ENCODE data around the gene AIFM3.

The AIFM3 gene, protein sequence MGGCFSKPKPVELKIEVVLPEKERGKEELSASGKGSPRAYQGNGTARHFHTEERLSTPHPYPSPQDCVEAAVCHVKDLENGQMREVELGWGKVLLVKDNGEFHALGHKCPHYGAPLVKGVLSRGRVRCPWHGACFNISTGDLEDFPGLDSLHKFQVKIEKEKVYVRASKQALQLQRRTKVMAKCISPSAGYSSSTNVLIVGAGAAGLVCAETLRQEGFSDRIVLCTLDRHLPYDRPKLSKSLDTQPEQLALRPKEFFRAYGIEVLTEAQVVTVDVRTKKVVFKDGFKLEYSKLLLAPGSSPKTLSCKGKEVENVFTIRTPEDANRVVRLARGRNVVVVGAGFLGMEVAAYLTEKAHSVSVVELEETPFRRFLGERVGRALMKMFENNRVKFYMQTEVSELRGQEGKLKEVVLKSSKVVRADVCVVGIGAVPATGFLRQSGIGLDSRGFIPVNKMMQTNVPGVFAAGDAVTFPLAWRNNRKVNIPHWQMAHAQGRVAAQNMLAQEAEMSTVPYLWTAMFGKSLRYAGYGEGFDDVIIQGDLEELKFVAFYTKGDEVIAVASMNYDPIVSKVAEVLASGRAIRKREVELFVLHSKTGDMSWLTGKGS
- 0 to 0.44 (median 0.39) reads per million in 3 donors for total RNA-seq

DNA sequence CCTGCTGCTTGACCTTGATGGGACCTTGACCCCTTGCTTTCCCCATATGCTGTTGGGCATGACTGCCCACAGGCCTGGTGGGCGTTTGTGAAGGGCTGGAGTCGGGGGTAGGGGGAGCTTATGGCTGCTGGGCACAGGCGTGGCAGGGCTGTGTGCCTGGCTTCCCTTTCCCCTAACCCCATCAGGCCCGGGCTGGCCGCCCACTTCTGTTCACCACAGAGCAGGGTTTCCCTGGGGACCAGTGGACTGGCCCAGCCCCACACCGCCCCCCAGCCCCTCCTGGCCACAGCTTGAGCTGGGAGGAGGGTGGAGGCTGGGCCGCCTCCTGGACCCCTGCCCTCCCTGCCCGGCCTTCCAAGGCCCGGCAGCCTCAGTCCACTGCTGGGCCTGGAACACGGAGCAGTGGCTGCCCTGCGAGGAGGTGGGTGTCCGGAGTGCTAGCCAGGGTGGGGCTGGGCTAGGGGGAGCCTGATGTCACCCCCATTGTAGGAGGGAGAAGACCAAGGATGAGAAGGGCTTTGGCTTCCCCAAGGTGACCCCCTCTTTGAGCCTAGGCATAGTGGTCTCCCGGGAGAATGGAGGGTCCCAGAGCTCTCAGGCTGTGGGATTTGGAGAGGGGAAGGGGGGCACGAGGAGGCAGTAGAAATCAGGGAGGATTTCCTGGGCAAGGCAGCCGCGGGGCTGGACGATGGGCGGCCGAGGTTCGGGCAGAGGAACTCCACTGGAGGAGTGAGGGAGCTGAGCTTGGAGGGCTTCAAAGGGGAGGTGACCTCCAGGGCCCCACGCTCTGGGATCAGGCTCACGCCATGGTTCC lies at the start of gene AIFM3:
Gene AIFM3, plus strand, starts transcription at position 373 of the 814 bp plus-strand sequence. CDS start 690 bp downstream, outside the sequence.
- Histone ChIP-seq H3K4me1 (ENCODE audit: control insufficient read depth, insufficient read depth, low read length, poor library complexity, severe bottlenecking) (peaks cover 13% of the 10 kb centered on the region), H3K36me3 (ENCODE audit: control insufficient read depth, insufficient read depth, low read length) (no peaks in the 10 kb centered on the region), H3K27me3 (replicated peaks; ENCODE audit: control insufficient read depth, insufficient read depth, low read length, poor library complexity, severe bottlenecking) (no peaks in the 10 kb centered on the region), H3K9me3 (ENCODE audit: control insufficient read depth, low read length) (no peaks in the 10 kb centered on the region), H3K4me3 (ENCODE audit: insufficient read depth, low read depth, low read length, poor library complexity, severe bottlenecking) (no peak within 1 kb of the TSS), H3K27ac (ENCODE audit: insufficient read depth, low read length, poor library complexity, severe bottlenecking) (no peak within 1 kb of the TSS)
- no peak for DNase-seq

DNA sequence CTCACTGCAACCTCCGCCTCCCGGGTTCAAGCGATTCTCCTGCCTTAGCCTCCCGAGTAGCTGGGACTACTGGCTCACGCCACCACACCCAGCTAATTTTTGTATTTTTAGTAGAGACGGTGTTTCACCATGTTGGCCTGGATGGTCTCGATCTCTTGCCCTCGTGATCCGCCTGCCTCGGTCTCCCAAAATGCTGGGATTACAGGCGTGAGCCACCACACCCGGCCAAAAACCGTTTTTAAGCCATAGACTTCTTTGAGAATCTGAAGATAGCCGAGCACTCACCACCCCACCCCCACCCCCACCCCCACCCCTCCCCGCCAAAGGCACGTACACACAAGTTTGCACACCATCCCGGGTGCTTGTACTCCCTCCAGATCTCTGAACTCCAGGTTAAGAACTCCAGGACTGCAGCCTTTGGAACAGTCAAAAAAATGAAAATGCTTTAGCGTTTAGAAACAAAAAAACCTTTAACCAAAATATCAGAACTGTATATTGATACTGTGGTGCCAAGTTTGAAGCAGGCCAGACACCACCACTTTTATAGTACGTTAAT lies 48.3 kb upstream of the AIFM3 start:
- Histone ChIP-seq H3K27ac (ENCODE audit: insufficient read depth, low read length, poor library complexity, severe bottlenecking) (no peak overlapping the region), H3K36me3 (ENCODE audit: control insufficient read depth, insufficient read depth, low read length) (no peaks in the 10 kb centered on the region), H3K4me3 (ENCODE audit: insufficient read depth, low read depth, low read length, poor library complexity, severe bottlenecking) (peak overlapping the region; percentile 87), H3K4me1 (ENCODE audit: control insufficient read depth, insufficient read depth, low read length, poor library complexity, severe bottlenecking) (peaks cover 17% of the 10 kb centered on the region), H3K27me3 (replicated peaks; ENCODE audit: control insufficient read depth, insufficient read depth, low read length, poor library complexity, severe bottlenecking) (no peaks in the 10 kb centered on the region), H3K9me3 (ENCODE audit: control insufficient read depth, low read length) (no peaks in the 10 kb centered on the region)
- no peak for DNase-seq

DNA sequence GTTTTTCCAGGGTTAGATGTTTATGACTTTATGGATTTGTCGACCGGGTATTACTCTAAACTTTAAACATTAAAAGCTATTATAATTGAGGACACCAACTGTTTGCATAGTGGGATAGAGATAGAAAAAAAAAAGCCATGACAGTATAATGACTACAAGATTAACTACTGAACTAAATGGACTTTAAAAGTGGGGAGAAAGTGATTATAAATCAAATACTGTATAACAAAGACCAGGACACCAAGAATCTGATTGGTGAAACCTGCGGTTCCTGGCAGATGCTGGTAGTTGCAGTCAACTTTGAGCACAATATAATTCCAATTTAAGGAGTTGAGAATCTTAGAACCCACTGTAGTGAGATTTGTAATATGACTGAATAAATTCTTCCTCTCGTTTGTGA lies 47.3 kb upstream of the AIFM3 start:
- H3K9me3 ChIP-seq (ENCODE audit: control insufficient read depth, low read length), result no peaks in the 10 kb centered on the region
- H3K4me3 ChIP-seq (ENCODE audit: insufficient read depth, low read depth, low read length, poor library complexity, severe bottlenecking), result peak overlapping the region; percentile 87
- H3K4me1 ChIP-seq (ENCODE audit: control insufficient read depth, insufficient read depth, low read length, poor library complexity, severe bottlenecking), result peaks cover 19% of the 10 kb centered on the region
- no peaks in the 10 kb centered on the region for H3K27me3 ChIP-seq (replicated peaks; ENCODE audit: control insufficient read depth, insufficient read depth, low read length, poor library complexity, severe bottlenecking)
- H3K36me3 ChIP-seq (ENCODE audit: control insufficient read depth, insufficient read depth, low read length), result no peaks in the 10 kb centered on the region
- H3K27ac ChIP-seq (ENCODE audit: insufficient read depth, low read length, poor library complexity, severe bottlenecking), result no peak overlapping the region
- no peak for DNase-seq

DNA sequence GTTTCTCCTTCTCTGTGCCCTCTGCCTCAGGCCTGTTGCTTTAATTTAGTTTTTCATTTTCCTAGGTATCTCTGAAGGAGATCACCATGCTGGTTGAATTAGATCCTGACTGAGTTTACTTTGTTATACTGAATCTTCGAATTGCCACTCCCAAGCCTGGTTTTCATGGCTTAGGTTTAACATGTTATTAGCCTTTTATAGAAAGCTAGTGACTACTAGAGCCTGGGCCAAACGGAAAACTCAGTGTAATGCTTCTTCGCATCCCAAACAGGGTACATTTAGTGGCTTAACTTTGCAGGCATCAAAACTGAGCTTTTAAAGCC lies 46.2 kb upstream of the AIFM3 start:
- no peak for DNase-seq
- Histone ChIP-seq H3K4me1 (ENCODE audit: control insufficient read depth, insufficient read depth, low read length, poor library complexity, severe bottlenecking) (peaks cover 23% of the 10 kb centered on the region), H3K4me3 (ENCODE audit: insufficient read depth, low read depth, low read length, poor library complexity, severe bottlenecking) (peak overlapping the region; percentile 87), H3K27me3 (replicated peaks; ENCODE audit: control insufficient read depth, insufficient read depth, low read length, poor library complexity, severe bottlenecking) (no peaks in the 10 kb centered on the region), H3K9me3 (ENCODE audit: control insufficient read depth, low read length) (no peaks in the 10 kb centered on the region), H3K27ac (ENCODE audit: insufficient read depth, low read length, poor library complexity, severe bottlenecking) (no peak overlapping the region), H3K36me3 (ENCODE audit: control insufficient read depth, insufficient read depth, low read length) (no peaks in the 10 kb centered on the region)

DNA sequence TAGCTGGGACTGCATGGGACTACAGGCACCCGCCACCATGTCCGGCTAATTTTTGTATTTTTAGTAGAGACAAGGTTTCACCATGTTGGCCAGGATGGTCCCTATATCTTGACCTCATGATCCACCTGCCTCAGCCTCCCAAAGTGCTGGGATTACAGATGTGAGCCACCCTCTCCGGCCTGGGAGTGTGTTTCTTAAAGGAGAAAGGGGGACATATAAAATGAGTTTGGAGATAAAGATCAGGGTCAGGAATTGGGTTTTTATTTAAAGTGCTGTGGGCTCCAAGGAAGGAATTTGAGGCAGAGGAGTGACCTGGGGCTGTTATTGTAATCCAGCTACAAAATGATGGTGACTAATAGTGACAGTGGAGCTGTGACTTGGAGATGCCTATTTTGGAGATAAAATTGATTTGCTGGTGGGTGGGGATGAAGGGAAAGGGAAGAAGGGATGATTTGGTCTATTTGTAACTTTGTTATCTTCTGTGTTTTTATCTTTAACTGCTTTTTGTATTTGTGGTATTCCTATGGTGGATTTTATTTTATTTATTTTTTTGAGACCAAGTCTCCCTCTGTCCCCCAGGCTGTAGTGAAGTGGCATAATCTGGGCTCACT lies 44.8 kb upstream of the AIFM3 start:
- no peaks in the 10 kb centered on the region for H3K36me3 ChIP-seq (ENCODE audit: control insufficient read depth, insufficient read depth, low read length)
- H3K4me3 ChIP-seq (ENCODE audit: insufficient read depth, low read depth, low read length, poor library complexity, severe bottlenecking), result no peak overlapping the region
- peaks cover 27% of the 10 kb centered on the region for H3K4me1 ChIP-seq (ENCODE audit: control insufficient read depth, insufficient read depth, low read length, poor library complexity, severe bottlenecking)
- H3K27me3 ChIP-seq (replicated peaks; ENCODE audit: control insufficient read depth, insufficient read depth, low read length, poor library complexity, severe bottlenecking), result no peaks in the 10 kb centered on the region
- no peak overlapping the region for H3K27ac ChIP-seq (ENCODE audit: insufficient read depth, low read length, poor library complexity, severe bottlenecking)
- no peaks in the 10 kb centered on the region for H3K9me3 ChIP-seq (ENCODE audit: control insufficient read depth, low read length)
- no peak for DNase-seq

DNA sequence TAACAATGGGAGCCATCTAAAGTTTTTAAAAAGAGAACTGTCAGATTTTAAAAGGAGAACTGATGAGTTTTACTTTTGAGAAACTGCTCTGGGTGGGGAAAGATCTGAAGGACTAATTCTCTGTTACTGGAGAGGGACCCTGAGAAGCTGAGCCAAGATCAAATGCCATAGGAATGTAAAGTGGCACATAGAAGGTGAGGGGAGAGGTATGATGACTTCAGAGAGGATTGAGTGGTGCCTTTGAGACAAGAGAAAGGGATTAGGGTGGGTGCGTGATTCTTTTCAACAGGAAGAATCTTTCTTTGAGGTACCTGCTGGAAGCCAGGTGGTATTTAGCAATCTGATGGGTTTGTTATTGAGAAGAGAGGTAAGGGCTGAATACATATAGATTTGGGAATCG lies 40.8 kb upstream of the AIFM3 start:
- Histone ChIP-seq H3K36me3 (ENCODE audit: control insufficient read depth, insufficient read depth, low read length) (no peaks in the 10 kb centered on the region), H3K27ac (ENCODE audit: insufficient read depth, low read length, poor library complexity, severe bottlenecking) (no peak overlapping the region), H3K4me3 (ENCODE audit: insufficient read depth, low read depth, low read length, poor library complexity, severe bottlenecking) (no peak overlapping the region), H3K4me1 (ENCODE audit: control insufficient read depth, insufficient read depth, low read length, poor library complexity, severe bottlenecking) (peaks cover 18% of the 10 kb centered on the region), H3K27me3 (replicated peaks; ENCODE audit: control insufficient read depth, insufficient read depth, low read length, poor library complexity, severe bottlenecking) (no peaks in the 10 kb centered on the region), H3K9me3 (ENCODE audit: control insufficient read depth, low read length) (no peaks in the 10 kb centered on the region)
- DNase-seq, result no peak

DNA sequence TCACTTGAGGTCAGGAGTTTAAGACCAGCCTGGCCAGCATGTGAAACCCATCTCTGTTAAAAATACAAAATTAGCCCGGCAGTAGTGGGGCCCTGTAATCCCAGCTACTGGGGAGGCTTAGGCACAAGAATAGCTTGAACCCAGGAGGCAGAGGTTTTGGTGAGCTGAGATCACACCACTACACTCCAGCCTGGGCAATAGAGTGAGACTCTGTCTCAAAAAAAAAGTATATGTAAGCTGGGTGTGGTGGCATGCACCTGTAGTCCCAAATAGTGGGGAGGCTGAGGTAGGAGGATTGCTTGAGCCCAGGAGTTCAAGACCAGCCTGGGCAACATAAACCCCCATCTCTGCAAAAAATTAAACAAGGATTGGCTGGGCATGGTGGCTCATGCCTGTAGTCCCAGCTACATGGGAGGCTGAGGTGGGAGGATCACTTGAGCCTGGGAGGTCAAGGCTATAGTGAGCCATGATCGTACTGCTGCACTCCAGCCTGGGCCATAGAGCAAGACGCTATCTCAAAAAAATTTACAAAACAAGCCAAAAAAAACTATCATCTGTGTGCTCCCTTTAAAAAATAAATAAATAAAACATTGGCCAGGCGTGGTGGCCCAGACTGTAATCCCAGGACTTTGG lies 39.0 kb upstream of the AIFM3 start:
- H3K27ac ChIP-seq (ENCODE audit: insufficient read depth, low read length, poor library complexity, severe bottlenecking), result no peak overlapping the region
- H3K27me3 ChIP-seq (replicated peaks; ENCODE audit: control insufficient read depth, insufficient read depth, low read length, poor library complexity, severe bottlenecking), result no peaks in the 10 kb centered on the region
- no peaks in the 10 kb centered on the region for H3K9me3 ChIP-seq (ENCODE audit: control insufficient read depth, low read length)
- H3K4me3 ChIP-seq (ENCODE audit: insufficient read depth, low read depth, low read length, poor library complexity, severe bottlenecking), result no peak overlapping the region
- no peaks in the 10 kb centered on the region for H3K36me3 ChIP-seq (ENCODE audit: control insufficient read depth, insufficient read depth, low read length)
- peaks cover 11% of the 10 kb centered on the region for H3K4me1 ChIP-seq (ENCODE audit: control insufficient read depth, insufficient read depth, low read length, poor library complexity, severe bottlenecking)
- no peak for DNase-seq

DNA sequence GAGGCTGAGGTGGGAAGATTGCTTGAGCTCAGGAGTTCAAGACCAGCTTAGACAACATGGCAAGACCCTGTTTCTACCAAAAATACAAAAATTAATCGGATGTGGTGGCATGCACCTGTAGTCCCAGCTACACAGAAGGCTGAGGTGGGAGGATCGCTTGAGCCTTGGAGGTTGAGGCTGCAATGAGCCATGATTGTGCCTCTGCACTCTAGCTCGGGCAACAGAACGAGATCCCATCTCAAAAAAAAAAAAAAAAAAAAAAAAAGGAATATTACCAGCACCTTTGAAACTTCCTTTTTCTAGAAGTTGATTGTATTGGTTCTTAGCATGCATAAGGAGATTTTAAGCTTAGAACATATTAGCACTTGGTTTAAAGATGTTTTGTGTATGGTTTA lies 38.5 kb upstream of the AIFM3 start:
- Histone ChIP-seq H3K4me1 (ENCODE audit: control insufficient read depth, insufficient read depth, low read length, poor library complexity, severe bottlenecking) (peaks cover 11% of the 10 kb centered on the region), H3K4me3 (ENCODE audit: insufficient read depth, low read depth, low read length, poor library complexity, severe bottlenecking) (no peak overlapping the region), H3K27ac (ENCODE audit: insufficient read depth, low read length, poor library complexity, severe bottlenecking) (no peak overlapping the region), H3K9me3 (ENCODE audit: control insufficient read depth, low read length) (no peaks in the 10 kb centered on the region), H3K27me3 (replicated peaks; ENCODE audit: control insufficient read depth, insufficient read depth, low read length, poor library complexity, severe bottlenecking) (no peaks in the 10 kb centered on the region), H3K36me3 (ENCODE audit: control insufficient read depth, insufficient read depth, low read length) (peaks cover under 1% of the 10 kb centered on the region)
- DNase-seq, result no peak

DNA sequence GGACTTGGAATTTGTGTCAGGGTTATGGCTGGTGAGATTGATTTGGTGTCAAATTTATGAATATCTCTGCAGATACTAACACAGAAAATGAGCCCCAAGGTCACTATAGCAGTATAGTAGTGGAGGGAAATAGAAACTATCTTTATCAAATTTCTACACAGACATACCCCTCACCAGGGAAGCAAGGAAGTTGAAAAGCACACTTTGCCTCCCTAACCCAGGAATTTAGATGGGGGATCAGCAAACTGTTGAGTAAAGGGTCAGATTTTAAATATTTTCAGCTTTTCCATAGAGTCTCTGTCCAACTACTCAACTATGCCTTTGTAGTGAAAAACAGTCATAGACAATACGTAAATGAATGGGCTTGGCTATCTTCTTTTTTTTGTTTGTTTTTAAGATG lies 37.1 kb upstream of the AIFM3 start:
- Histone ChIP-seq H3K4me3 (ENCODE audit: insufficient read depth, low read depth, low read length, poor library complexity, severe bottlenecking) (no peak overlapping the region), H3K9me3 (ENCODE audit: control insufficient read depth, low read length) (no peaks in the 10 kb centered on the region), H3K27ac (ENCODE audit: insufficient read depth, low read length, poor library complexity, severe bottlenecking) (no peak overlapping the region), H3K36me3 (ENCODE audit: control insufficient read depth, insufficient read depth, low read length) (peaks cover 5% of the 10 kb centered on the region), H3K4me1 (ENCODE audit: control insufficient read depth, insufficient read depth, low read length, poor library complexity, severe bottlenecking) (peaks cover 8% of the 10 kb centered on the region), H3K27me3 (replicated peaks; ENCODE audit: control insufficient read depth, insufficient read depth, low read length, poor library complexity, severe bottlenecking) (no peaks in the 10 kb centered on the region)
- no peak for DNase-seq

All from effector memory CD4-positive, alpha-beta T cell (primary cell).